HEK293 (cell line): ENCODE results near the gene HMX2.

Experiments used
- CTCF ChIA-PET: fragments of 350-600 bp; formaldehyde crosslinking; extraction: SDS; loops from one replicate; lab custom pipeline; 2021; ENCODE audit warnings: antibody characterized with exemption; lab: Yijun Ruan, JAX
- POLR2A ChIA-PET: fragments of 300-600 bp; formaldehyde crosslinking; extraction: SDS; loops from one replicate; lab custom pipeline; 2020; ENCODE audit warnings: antibody characterized with exemption, inconsistent platforms; lab: Yijun Ruan, JAX
- H3K27ac ChIP-seq: fragments of 200-500 bp; sonication (Bioruptor generic); 2 replicates; pipeline ENCODE4 v1.5.1; 2014; ENCODE audit warnings: low read depth, low read length, control low read depth, inconsistent platforms; ENCODE audit errors: extremely low read depth
- H3K36me3 ChIP-seq, 2 experiments: fragments of 200-500 bp in 1 of 2; sonication (Bioruptor generic) in 1 of 2; 1 replicate in 1 of 2; 2 replicates in 1 of 2; pipeline ENCODE4 v1.5.1; 2014 to 2017; ENCODE audit warnings: inconsistent platforms in 2 of 2, low read length in 2 of 2; ENCODE audit not compliant: control insufficient read depth in 2 of 2, insufficient read depth in 1 of 2
- H3K4me1 ChIP-seq: fragments of 200-500 bp; sonication (Bioruptor generic); 2 replicates; pipeline ENCODE4 v1.5.1; 2014; ENCODE audit warnings: mild to moderate bottlenecking, low read length, inconsistent platforms; ENCODE audit not compliant: control insufficient read depth, insufficient read depth
- H3K4me3 ChIP-seq: 2 replicates; pipeline ENCODE4 v1.5.1; 2011; ENCODE audit warnings: low read depth, mild to moderate bottlenecking, control low read depth, low read length, moderate library complexity
- H3K9me3 ChIP-seq: fragments of 200-500 bp; sonication (Bioruptor generic); 2 replicates; pipeline ENCODE4 v1.5.1; 2014; ENCODE audit warnings: low read depth, low read length, inconsistent platforms; ENCODE audit not compliant: control insufficient read depth, insufficient read depth
- KLF7 ChIP-seq: fragments of 450-650 bp; formaldehyde crosslinking; IDR thresholded peaks from 2 replicates; pipeline ENCODE4 v1.5.1; 2016; ENCODE audit warnings: missing biosample characterization, missing genetic modification characterization, borderline replicate concordance
- MZF1 ChIP-seq: fragments of 450-650 bp; formaldehyde crosslinking; IDR thresholded peaks from 2 replicates; pipeline ENCODE4 v1.5.1; 2017; ENCODE audit warnings: missing biosample characterization, missing genetic modification characterization, borderline replicate concordance
- PBX3 ChIP-seq: sonication (generic); formaldehyde crosslinking; IDR thresholded peaks from 2 replicates; pipeline ENCODE4 v1.8.1; 2022; ENCODE audit warnings: mild to moderate bottlenecking, moderate library complexity, missing genetic modification reagents
- PRDM10 ChIP-seq: fragments of 450-650 bp; formaldehyde crosslinking; IDR thresholded peaks from 2 replicates; pipeline ENCODE4 v1.5.1; 2016; ENCODE audit warnings: missing biosample characterization, missing genetic modification characterization
- PRDM4 ChIP-seq: fragments of 450-650 bp; formaldehyde crosslinking; IDR thresholded peaks from 2 replicates; pipeline ENCODE4 v1.5.1; 2017; ENCODE audit warnings: missing biosample characterization, missing genetic modification characterization
- REPIN1 ChIP-seq: fragments of 450-650 bp; formaldehyde crosslinking; IDR thresholded peaks from 2 replicates; pipeline ENCODE4 v1.5.1; 2017; ENCODE audit warnings: missing biosample characterization, missing genetic modification characterization, low read depth
- SALL2 ChIP-seq: fragments of 450-650 bp; formaldehyde crosslinking; IDR thresholded peaks from 2 replicates; pipeline ENCODE4 v1.5.0; 2017; ENCODE audit warnings: missing biosample characterization, mild to moderate bottlenecking, missing genetic modification characterization, borderline replicate concordance
- SCRT1 ChIP-seq: fragments of 450-650 bp; formaldehyde crosslinking; IDR thresholded peaks from 2 replicates; pipeline ENCODE4 v1.5.1; 2016; ENCODE audit warnings: missing biosample characterization, missing genetic modification characterization, borderline replicate concordance
- SP7 ChIP-seq: fragments of 450-650 bp; formaldehyde crosslinking; IDR thresholded peaks from 2 replicates; pipeline ENCODE4 v1.5.1; 2016; ENCODE audit warnings: missing biosample characterization, missing genetic modification characterization
- ZBTB6 ChIP-seq: fragments of 450-650 bp; formaldehyde crosslinking; IDR thresholded peaks from 2 replicates; pipeline ENCODE4 v1.5.1; 2017; ENCODE audit warnings: missing biosample characterization, missing genetic modification characterization
- ZFP3 ChIP-seq: fragments of 450-650 bp; formaldehyde crosslinking; IDR thresholded peaks from 2 replicates; pipeline ENCODE4 v1.5.1; 2016; ENCODE audit warnings: low read depth, missing biosample characterization, missing genetic modification characterization
- ZNF112 ChIP-seq: fragments of 450-650 bp; formaldehyde crosslinking; IDR thresholded peaks from 2 replicates; pipeline ENCODE4 v1.5.0; 2017; ENCODE audit warnings: missing biosample characterization, missing genetic modification characterization
- ZNF138 ChIP-seq: fragments of 450-650 bp; formaldehyde crosslinking; IDR thresholded peaks from 2 replicates; pipeline ENCODE4 v1.5.1; 2016; ENCODE audit warnings: missing biosample characterization, missing genetic modification characterization, borderline replicate concordance
- ZNF146 ChIP-seq: fragments of 450-650 bp; formaldehyde crosslinking; IDR thresholded peaks from 2 replicates; pipeline ENCODE4 v1.5.1; 2016; ENCODE audit warnings: missing biosample characterization, missing genetic modification characterization
- ZNF223 ChIP-seq: fragments of 450-650 bp; formaldehyde crosslinking; IDR thresholded peaks from 2 replicates; pipeline ENCODE4 v1.5.1; 2016; ENCODE audit warnings: missing biosample characterization, missing genetic modification characterization
- ZNF23 ChIP-seq: fragments of 450-650 bp; formaldehyde crosslinking; IDR thresholded peaks from 2 replicates; pipeline ENCODE4 v1.5.1; 2016; ENCODE audit warnings: missing biosample characterization, missing genetic modification characterization, borderline replicate concordance
- ZNF24 ChIP-seq: fragments of 450-650 bp; formaldehyde crosslinking; IDR thresholded peaks from 2 replicates; pipeline ENCODE4 v1.5.1; 2016; ENCODE audit warnings: missing biosample characterization, missing genetic modification characterization
- ZNF311 ChIP-seq: fragments of 450-650 bp; formaldehyde crosslinking; IDR thresholded peaks from 2 replicates; pipeline ENCODE4 v1.5.1; 2017; ENCODE audit warnings: missing biosample characterization, missing genetic modification characterization, borderline replicate concordance
- ZNF324 ChIP-seq: fragments of 450-650 bp; formaldehyde crosslinking; IDR thresholded peaks from 2 replicates; pipeline ENCODE4 v1.5.1; 2016; ENCODE audit warnings: missing biosample characterization, missing genetic modification characterization
- ZNF501 ChIP-seq: fragments of 450-650 bp; formaldehyde crosslinking; IDR thresholded peaks from 2 replicates; pipeline ENCODE4 v1.5.1; 2016; ENCODE audit warnings: missing biosample characterization, missing genetic modification characterization
- ZNF660 ChIP-seq: fragments of 450-650 bp; IDR thresholded peaks from 2 replicates; pipeline ENCODE4 v1.5.1; 2018; ENCODE audit warnings: missing biosample characterization, mild to moderate bottlenecking, missing genetic modification characterization
- ZNF791 ChIP-seq: fragments of 450-650 bp; formaldehyde crosslinking; IDR thresholded peaks from 2 replicates; pipeline ENCODE4 v1.5.1; 2016; ENCODE audit warnings: missing biosample characterization, missing genetic modification characterization
- ZSCAN16 ChIP-seq: fragments of 450-650 bp; formaldehyde crosslinking; IDR thresholded peaks from 2 replicates; pipeline ENCODE4 v1.5.1; 2016; ENCODE audit warnings: missing biosample characterization, missing genetic modification characterization
- ZSCAN4 ChIP-seq: fragments of 450-650 bp; formaldehyde crosslinking; IDR thresholded peaks from 2 replicates; pipeline ENCODE4 v1.5.1; 2017; ENCODE audit warnings: missing biosample characterization, missing genetic modification characterization

HMX2 gene

GRCh38 chr10:123160311-123160980 is 12.5 kb downstream of the HMX2 start:
- Histone ChIP-seq H3K27ac (no peak overlapping the region), H3K4me1 (peaks cover 16% of the 10 kb centered on the region), H3K9me3 (no peaks in the 10 kb centered on the region)
- CTCF ChIA-PET: interaction anchor here (0.7 kb wide), 1 partner anchor 117 kb away, joined by 4 read pairs; no protein-coding TSS in a partner anchor
- POLR2A ChIA-PET: no interaction called here
- TF ChIP-seq MZF1 (tag by site-specific recombination) (no peak), ZFP3 (tag by site-specific recombination) (no peak), ZNF23 (tag by site-specific recombination) (no peak), ZNF791 (tag by site-specific recombination) (no peak), PRDM10 (tag by site-specific recombination) (no peak), ZNF112 (tag by site-specific recombination) (no peak), SALL2 (tag by site-specific recombination) (no peak), ZNF146 (tag by site-specific recombination) (no peak), ZSCAN16 (tag by site-specific recombination) (no peak), ZNF311 (no peak), ZNF138 (tag by site-specific recombination) (no peak), ZNF324 (tag by site-specific recombination) (no peak), ZSCAN4 (tag by site-specific recombination) (no peak), ZNF24 (tag by site-specific recombination) (no peak), ZNF223 (no peak), ZNF660 (tag by site-specific recombination) (no peak), ZNF501 (tag by site-specific recombination) (no peak), SCRT1 (tag by site-specific recombination) (no peak), SP7 (tag by site-specific recombination) (no peak), PBX3 (CRISPR knock-in tag) (no peak)
- TF ChIP-seq, all 188 proteins: peak for 0
- H3K36me3 ChIP-seq: peaks cover 88 to 98% of the 10 kb centered on the region in 2 experiments
- H3K4me3 ChIP-seq: no peak overlapping the region

- H3K27ac ChIP-seq: no peak overlapping the region
- no peak overlapping the region for H3K4me3 ChIP-seq
- H3K4me1 ChIP-seq: 0 out of 2 replicates have a peak, but pooled peaks cover 2% of the 10 kb centered on the region
- peaks cover 74 to 95% of the 10 kb centered on the region in 2 experiments for H3K36me3 ChIP-seq
- no peaks in the 10 kb centered on the region for H3K9me3 ChIP-seq
- CTCF ChIA-PET: no interaction called here
- POLR2A ChIA-PET: no interaction called here
- TF ChIP-seq PRDM4 (tag by site-specific recombination) (no peak), REPIN1 (tag by site-specific recombination) (no peak), ZBTB6 (tag by site-specific recombination) (no peak), KLF7 (tag by site-specific recombination) (no peak)
These were observed 16.4 kb downstream of the HMX2 start for GRCh38 chr10:123164319-123164718.
